GM23248 (cell line): Measurements from ENCODE around the gene MYO9A.
"Not testable (repeated sequence)": the region's sequence is repeated elsewhere in the genome, so short reads cannot be mapped to it uniquely, and the experiment has no call there.

Experiments
- EZH2 ChIP-seq: fragments of 200-600 bp; sonication (generic); IDR thresholded peaks from 2 replicates; pipeline ENCODE4 v1.6.1; 2018; ENCODE audit warnings: antibody characterized with exemption, mild to moderate bottlenecking; ENCODE audit not compliant: insufficient read depth, poor library complexity, severe bottlenecking
- EZH2phosphoT487 ChIP-seq: fragments of 200-600 bp; sonication (generic); IDR thresholded peaks from 2 replicates; pipeline ENCODE4 v1.6.1; 2018; ENCODE audit warnings: antibody characterized with exemption, moderate library complexity, mild to moderate bottlenecking, low read depth; ENCODE audit not compliant: insufficient read depth

DNA sequence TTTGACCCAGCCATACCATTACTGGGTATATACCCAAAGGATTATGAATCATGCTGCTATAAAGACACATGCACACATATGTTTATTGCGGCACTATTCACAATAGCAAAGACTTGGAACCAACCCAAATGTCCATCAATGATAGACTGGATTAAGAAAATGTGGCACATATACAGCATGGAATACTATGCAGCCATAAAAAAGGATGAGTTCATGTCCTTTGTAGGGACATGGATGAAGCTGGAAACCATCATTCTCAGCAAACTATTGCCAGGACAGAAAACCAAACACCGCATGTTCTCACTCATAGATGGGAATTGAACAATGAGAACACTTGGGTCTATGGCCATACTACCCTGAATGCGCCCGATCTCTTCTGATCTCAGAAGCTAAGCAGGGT lies 259.7 kb downstream of the MYO9A start:
- TF ChIP-seq EZH2phosphoT487, EZH2: not testable (repeated sequence)
